GM21381 (cell line): ENCODE results near the gene ZPR1.
"Not testable (repeated sequence)": the region's sequence is repeated elsewhere in the genome, so short reads cannot be mapped to it uniquely, and the experiment has no call there.

Source experiments
- ATAC-seq: cut with Tn5 transposase; IDR thresholded peaks from one replicate; pipeline ENCODE4 v1.9.1; 2021; ENCODE audit warnings: mild to moderate bottlenecking, moderate library complexity; ENCODE audit not compliant: unreplicated experiment

The ZPR1 gene, protein sequence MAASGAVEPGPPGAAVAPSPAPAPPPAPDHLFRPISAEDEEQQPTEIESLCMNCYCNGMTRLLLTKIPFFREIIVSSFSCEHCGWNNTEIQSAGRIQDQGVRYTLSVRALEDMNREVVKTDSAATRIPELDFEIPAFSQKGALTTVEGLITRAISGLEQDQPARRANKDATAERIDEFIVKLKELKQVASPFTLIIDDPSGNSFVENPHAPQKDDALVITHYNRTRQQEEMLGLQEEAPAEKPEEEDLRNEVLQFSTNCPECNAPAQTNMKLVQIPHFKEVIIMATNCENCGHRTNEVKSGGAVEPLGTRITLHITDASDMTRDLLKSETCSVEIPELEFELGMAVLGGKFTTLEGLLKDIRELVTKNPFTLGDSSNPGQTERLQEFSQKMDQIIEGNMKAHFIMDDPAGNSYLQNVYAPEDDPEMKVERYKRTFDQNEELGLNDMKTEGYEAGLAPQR

DNA sequence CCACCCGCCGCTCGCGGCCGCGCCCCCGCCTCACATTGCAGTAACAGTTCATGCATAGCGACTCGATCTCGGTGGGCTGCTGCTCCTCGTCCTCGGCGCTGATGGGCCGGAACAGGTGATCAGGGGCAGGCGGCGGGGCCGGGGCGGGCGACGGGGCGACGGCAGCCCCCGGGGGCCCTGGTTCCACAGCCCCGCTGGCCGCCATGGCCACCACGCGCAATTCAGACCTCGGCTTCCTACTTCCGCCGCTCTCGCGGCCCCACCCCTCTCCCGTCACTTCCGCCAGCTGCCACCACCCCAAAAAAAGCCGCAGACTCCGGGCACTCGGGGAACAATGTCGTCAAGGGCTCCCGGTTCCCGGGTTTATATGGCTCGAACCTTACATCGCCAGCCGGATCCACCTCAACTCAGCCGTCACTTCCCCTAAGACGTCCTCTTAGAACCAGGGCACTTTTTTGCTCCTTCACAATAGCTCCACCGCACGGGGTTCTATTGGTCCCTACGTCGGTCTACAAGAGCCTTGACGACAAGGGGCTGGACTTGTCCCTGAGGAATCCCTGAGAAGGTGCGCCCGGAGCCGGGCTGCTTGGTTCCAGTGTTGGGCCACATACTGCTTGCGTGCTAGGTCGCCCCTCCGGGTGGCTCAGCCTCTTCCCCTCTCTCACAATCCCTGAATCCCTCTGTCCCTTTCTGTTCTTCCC lies at the start of gene ZPR1:
Gene ZPR1, minus strand, starts transcription at position 238 of the 701 bp plus-strand sequence. Its CDS starts 33 bp downstream, at position 205.
- ATAC-seq, result peak; percentile 86

DNA sequence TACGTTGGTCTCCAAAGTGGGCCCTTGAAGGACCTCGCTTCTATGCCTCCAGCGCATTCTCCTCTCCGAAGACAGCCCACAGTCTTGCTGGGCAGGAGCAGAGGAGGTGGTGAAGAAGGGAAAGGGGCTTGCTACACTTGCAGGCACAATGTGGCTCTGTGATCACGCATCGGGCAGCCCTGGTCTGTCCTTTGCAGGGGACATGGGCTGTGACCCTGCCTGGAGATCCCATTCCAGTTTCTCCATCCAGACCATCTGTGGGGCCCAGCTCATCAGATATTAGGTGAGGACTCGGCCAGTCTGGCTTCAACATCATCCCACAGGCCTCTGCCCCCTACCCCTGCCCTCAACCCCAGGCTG lies 48.8 kb upstream of the ZPR1 start:
- ATAC-seq, result no peak

DNA sequence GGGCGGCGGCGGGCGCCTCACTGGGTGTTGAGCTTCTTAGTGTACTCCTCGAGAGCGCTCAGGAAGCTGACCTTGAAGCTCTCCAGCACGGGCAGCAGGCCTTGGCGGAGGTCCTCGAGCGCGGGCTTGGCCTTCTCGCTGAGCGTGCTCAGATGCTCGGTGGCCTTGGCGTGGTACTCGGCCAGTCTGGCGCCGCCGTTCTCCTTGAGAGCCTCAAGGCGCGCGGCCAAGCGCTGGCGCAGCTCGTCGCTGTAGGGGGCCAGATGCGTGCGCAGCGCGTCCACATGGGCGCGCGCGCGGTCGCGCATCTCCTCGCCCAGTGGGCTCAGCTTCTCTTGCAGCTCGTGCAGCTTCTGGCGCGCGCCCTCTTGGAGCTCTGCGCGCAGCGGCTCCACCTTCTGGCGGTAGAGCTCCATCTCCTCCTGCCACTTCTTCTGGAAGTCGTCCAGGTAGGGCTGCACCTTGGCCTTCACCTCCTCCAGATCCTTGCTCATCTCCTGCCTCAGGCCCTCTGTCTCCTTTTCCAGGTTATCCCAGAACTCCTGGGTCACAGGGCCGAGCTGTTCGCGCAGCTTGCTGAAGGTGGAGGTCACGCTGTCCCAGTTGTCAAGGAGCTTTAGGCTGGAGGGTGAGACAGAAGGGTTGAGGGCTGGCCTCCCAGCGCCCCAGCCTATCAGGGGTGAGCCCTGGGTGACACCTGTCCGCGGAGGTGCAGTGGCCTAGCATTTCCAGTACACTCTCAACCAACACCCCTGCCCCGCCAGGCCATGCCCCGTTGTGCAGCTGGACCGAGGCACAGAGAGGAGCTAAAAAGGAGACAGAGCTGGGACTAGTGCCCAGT lies 48.2 kb upstream of the ZPR1 start:
- ATAC-seq, result peak; percentile 84

DNA sequence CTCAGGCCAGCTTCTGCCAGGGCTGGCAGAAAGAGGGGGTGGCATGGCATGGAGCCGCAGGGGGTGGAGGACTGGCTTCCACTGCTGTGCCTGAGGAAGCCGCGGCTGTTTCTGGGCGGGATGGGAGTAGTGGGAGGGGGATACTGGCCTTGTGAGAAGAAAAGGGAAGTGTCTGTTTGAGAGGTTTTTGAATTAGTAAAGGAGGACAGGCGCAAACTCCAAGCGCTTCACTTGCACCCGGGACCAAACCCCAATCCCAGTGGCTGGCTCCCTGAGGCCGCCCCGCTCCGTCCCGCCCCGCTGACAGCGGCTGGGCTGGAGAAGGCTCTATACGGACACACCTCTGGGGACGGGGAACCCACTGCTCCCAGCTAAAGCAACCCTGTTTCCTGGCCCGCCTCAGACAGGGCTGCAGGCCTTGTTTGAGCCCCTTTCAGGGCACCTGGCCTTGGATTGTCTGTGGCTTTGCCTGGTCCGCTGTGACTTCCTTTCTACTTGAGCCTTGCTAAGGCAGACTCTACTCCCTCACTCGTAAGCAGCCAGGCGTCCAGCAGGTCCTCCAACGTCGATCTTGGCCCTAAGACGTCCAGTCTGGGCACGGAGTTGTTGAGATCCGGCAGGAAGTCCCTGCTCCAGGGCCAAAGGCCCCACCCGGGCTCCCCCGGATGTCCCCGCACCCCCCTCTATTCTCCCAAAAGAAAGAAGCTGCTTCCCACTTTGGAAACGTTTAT lies 47.4 kb upstream of the ZPR1 start:
- ATAC-seq, result peak; percentile 18

DNA sequence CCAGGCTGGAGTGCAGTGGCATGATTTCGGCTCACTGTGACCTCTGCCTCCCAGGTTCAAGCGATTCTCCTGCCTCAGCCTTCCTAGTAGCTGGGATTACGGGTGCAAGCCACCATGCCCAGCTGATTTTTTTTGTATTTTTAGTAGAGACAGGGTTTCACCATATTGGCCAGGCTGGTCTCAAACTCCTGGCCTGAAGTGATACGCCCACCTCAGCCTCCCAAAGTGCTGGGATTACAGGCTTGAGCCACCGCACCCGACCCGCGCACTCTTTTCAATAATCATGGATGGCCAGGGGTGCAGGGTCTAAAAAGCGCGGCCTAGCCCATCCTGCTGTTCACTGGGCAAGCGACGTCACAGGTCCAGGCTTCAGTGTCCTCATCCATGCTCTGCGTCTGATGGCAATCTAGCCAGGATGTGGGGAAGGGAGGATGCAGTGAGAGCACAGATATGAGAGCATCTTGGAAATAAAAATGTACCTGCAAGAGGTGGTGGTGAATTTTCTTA lies 46.8 kb upstream of the ZPR1 start:
- not testable (repeated sequence) for ATAC-seq

DNA sequence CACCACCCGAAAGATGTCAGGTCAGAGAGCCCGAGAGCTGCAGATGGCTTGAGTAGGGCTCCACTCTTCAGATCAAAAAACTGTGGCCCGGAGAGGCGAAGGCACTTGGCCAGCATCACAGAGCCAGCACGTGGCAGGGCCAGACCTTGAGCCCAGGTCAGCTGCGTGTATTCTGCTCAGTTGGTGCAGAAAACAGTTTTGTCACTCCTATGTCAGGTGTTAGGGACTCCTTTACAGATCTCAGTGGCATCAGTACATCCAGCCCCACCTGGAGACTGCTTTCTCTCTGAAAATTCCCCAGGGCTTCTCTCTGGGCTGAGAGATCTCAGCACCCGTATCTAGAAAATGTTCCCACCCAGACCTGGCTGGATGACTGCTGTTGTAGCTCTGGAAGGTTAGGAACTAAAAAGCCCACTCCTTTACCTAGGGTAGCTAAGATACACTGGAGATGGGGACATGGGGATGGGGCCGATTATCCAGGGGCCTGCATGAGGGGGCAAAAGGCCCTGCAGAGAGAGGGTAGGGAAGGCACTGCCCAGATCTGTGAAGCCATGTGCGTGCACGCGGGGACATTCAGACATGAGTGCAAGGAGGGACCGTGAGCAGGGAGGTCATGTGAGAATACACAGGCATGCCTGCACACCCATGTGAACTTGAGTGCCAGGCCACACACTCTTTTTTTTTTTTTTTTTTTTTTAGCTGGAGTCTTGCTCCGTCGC lies 46.2 kb upstream of the ZPR1 start:
- ATAC-seq, result no peak

DNA sequence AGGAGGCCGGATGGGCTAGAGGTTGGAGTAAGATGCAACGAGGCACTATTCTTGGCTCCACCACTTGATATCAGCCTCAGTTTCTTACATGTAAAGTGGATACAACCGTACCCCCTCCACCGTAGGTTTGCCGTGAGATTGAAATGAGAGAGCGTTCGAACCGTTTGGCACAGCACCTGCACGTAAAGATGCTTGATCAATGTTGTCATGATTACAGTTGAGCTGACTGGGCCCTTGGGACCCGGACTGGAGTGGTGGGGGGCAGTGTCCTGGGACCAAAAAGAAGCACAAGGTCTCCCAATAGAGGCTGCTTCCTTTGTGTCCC lies 45.6 kb upstream of the ZPR1 start:
- ATAC-seq, result no peak

DNA sequence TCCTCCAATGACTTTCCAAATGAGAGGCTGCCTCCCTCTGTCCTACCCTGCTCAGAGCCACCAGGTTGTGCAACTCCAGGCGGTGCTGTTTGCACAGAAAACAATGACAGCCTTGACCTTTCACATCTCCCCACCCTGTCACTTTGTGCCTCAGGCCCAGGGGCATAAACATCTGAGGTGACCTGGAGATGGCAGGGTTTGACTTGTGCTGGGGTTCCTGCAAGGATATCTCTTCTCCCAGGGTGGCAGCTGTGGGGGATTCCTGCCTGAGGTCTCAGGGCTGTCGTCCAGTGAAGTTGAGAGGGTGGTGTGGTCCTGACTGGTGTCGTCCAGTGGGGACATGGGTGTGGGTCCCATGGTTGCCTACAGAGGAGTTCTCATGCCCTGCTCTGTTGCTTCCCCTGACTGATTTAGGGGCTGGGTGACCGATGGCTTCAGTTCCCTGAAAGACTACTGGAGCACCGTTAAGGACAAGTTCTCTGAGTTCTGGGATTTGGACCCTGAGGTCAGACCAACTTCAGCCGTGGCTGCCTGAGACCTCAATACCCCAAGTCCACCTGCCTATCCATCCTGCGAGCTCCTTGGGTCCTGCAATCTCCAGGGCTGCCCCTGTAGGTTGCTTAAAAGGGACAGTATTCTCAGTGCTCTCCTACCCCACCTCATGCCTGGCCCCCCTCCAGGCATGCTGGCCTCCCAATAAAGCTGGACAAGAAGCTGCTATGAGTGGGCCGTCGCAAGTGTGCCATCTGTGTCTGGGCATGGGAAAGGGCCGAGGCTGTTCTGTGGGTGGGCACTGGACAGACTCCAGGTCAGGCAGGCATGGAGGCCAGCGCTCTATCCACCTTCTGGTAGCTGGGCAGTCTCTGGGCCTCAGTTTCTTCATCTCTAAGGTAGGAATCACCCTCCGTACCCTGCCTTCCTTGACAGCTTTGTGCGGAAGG lies 44.8 kb upstream of the ZPR1 start:
- ATAC-seq, result no peak

DNA sequence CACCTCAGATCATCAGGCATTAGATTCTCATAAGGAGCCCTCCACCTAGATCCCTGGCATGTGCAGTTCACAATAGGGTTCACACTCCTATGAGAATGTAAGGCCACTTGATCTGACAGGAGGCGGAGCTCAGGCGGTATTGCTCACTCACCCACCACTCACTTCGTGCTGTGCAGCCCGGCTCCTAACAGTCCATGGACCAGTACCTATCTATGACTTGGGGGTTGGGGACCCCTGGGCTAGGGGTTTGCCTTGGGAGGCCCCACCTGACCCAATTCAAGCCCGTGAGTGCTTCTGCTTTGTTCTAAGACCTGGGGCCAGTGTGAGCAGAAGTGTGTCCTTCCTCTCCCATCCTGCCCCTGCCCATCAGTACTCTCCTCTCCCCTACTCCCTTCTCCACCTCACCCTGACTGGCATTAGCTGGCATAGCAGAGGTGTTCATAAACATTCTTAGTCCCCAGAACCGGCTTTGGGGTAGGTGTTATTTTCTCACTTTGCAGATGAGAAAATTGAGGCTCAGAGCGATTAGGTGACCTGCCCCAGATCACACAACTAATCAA lies 44.0 kb upstream of the ZPR1 start:
- ATAC-seq, result no peak

DNA sequence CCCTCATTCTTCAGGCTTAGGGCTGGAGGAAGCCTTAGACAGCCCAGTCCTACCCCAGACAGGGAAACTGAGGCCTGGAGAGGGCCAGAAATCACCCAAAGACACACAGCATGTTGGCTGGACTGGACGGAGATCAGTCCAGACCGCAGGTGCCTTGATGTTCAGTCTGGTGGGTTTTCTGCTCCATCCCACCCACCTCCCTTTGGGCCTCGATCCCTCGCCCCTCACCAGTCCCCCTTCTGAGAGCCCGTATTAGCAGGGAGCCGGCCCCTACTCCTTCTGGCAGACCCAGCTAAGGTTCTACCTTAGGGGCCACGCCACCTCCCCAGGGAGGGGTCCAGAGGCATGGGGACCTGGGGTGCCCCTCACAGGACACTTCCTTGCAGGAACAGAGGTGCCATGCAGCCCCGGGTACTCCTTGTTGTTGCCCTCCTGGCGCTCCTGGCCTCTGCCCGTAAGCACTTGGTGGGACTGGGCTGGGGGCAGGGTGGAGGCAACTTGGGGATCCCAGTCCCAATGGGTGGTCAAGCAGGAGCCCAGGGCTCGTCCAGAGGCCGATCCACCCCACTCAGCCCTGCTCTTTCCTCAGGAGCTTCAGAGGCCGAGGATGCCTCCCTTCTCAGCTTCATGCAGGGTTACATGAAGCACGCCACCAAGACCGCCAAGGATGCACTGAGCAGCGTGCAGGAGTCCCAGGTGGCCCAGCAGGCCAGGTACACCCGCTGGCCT lies 42.5 kb upstream of the ZPR1 start:
- no peak for ATAC-seq

DNA sequence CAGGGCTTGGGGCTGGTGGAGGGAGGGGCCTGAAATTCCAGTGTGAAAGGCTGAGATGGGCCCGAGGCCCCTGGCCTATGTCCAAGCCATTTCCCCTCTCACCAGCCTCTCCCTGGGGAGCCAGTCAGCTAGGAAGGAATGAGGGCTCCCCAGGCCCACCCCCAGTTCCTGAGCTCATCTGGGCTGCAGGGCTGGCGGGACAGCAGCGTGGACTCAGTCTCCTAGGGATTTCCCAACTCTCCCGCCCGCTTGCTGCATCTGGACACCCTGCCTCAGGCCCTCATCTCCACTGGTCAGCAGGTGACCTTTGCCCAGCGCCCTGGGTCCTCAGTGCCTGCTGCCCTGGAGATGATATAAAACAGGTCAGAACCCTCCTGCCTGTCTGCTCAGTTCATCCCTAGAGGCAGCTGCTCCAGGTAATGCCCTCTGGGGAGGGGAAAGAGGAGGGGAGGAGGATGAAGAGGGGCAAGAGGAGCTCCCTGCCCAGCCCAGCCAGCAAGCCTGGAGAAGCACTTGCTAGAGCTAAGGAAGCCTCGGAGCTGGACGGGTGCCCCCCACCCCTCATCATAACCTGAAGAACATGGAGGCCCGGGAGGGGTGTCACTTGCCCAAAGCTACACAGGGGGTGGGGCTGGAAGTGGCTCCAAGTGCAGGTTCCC lies 41.8 kb upstream of the ZPR1 start, which contains the start of gene APOC3:
Gene APOC3, plus strand, starts transcription at position 383 of the 659 bp plus-strand sequence. CDS start 676 bp downstream, outside the sequence.
- no peak for ATAC-seq

DNA sequence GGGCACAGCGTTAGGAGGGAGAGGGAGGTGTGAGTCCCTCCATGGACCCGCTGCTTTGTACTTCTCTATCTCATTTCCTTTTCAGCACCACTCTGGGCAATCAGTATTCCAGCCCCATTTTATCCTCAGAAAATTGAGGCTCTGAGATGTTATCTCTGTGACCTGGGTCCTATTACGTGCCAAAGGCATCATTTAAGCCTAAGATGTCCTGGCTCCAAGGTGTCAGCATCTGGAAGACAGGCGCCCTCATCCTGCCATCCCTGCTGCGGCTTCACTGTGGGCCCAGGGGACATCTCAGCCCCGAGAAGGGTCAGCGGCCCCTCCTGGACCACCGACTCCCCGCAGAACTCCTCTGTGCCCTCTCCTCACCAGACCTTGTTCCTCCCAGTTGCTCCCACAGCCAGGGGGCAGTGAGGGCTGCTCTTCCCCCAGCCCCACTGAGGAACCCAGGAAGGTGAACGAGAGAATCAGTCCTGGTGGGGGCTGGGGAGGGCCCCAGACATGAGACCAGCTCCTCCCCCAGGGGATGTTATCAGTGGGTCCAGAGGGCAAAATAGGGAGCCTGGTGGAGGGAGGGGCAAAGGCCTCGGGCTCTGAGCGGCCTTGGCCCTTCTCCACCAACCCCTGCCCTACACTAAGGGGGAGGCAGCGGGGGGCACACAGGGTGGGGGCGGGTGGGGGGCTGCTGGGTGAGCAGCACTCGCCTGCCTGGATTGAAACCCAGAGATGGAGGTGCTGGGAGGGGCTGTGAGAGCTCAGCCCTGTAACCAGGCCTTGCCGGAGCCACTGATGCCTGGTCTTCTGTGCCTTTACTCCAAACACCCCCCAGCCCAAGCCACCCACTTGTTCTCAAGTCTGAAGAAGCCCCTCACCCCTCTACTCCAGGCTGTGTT lies 41.1 kb upstream of the ZPR1 start:
- no peak for ATAC-seq

DNA sequence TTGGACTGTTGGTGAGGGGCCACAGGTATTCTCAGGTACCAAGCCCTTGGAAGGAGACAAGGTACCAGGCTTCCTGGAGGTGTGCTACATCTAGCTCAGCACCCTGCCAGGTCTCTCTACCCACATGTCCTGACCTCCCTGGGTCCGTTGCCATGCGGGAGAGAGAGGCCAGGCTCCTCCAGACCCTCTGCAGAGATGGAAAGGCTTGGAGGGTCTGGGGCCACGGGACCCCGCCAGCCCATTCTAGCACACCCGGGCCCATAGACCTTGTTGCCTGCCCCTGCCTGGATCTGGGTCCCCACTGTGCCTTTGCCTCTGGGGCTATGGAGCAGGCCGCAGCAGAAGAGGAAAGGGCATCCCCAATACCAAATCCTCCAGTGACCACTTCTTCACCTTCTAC lies 39.6 kb upstream of the ZPR1 start:
- no peak for ATAC-seq

DNA sequence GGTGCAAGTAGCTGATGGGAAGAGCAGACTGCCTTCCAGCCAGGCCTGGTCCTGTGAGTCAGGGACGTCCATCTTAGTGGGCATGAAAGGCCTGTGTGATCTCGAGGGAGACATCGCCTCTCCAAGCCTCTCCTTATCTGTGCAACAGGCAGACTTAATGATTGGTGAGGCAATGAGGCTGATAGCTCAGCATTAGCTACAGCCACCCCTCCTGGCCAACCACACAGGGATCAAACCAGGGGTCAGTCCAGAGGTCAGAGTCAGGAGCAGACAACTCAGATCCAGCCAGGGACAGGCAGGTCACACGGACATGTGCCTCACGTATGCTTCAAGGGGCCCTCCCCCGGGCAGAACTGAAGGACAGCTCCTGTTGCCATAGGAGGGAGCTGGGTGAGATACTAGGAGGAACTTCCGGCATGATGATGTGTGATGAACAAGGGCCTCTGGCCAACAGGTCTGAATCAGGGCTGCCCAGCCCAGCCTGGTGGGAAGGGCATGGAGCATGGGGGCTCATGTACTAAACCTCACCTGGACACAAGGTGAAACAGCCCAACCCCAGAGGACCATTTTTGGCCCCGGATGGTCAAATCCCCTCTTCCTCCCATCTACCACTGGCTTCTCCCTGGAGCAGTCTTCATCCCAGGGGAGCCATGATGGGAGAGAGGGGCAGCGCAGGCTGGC lies 39.1 kb upstream of the ZPR1 start:
- ATAC-seq, result no peak

DNA sequence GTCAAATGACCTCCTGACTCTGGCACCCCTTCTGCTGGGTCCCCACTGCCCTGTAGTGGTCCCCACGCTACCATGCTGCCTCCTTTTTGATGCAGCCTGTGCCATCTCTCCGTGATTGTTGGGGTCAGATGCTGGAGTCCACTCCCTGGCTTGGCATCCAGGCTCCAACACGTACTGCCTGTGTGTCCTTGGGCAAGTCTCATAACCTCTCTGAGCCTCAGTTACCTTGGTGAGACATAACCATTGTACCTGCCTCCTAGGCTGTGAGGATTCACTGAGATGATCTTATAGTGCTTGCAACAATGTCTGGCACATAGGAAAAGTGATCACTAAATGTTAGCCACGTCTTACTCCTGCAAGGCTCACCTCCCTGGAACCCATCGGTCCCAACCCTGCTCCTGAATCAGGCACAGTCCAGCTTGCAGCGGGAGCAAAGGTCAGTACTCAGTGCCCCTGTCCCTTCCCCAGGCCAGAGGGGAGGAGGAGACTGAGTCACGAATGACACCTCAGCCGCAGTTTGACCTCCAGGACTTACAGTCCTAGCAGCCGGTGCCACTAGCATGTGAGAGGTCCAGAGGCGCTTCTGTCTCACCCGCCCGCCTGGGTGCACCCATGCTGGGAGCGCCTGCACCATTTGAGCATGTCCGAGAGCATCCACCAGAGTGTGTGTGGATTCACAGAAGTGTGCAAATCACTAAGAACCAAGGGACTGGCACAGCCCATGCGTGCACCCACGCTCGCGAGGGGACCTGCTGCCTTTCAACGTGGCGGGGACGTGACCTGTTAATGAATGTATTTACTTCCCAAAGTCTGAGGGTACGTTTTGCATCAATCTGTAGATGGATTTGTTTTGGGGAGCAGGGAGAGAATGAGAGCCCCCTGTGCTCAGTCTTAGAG lies 38.3 kb upstream of the ZPR1 start:
- no peak for ATAC-seq
